ENCODE measurements around the gene SRRM1. TPM values are rescaled to one million over a fixed set of nuclear protein-coding genes. Genes with fewer than 3 reads are reported as not detected.

SRRM1 gene
- total RNA-seq, 4 donors from 2014 or later = 103 to 121 (median 113) TPM

DNA sequence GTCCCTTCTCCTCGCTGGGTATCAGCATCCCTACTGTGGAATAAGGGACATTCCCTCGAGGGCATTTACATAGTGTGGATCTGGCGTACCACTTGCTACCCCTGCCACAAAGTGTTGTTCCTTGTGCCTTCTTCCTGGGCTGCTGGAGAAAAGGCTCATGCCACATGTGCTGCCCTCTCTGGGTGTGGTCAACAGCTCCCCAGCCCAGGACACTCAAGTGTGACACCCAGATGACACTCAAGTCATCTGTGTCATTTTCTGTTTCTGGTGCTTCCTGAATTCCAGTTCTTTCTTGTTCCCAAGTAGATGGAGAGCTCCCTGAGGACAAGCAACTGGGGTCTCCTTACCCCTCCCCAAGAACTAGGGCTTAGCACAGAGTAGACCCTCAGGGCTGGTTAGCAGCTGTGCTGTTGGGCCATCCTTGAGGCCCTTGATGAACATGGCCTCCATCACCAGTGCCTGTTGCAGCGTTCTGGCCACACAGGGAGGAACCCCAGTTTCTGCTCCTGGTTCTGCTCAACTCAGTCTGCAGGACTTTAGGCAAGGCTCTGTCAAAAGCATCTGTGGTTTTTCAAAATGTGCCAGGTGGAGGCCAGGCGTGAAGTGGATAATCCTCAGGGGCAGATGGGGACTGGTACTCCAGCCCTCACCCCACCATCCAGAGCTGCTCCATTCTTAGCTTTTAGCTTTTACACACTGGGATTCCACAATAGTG lies 53.1 kb downstream of the SRRM1 start:
- TF ChIP-seq, protein P1, sequence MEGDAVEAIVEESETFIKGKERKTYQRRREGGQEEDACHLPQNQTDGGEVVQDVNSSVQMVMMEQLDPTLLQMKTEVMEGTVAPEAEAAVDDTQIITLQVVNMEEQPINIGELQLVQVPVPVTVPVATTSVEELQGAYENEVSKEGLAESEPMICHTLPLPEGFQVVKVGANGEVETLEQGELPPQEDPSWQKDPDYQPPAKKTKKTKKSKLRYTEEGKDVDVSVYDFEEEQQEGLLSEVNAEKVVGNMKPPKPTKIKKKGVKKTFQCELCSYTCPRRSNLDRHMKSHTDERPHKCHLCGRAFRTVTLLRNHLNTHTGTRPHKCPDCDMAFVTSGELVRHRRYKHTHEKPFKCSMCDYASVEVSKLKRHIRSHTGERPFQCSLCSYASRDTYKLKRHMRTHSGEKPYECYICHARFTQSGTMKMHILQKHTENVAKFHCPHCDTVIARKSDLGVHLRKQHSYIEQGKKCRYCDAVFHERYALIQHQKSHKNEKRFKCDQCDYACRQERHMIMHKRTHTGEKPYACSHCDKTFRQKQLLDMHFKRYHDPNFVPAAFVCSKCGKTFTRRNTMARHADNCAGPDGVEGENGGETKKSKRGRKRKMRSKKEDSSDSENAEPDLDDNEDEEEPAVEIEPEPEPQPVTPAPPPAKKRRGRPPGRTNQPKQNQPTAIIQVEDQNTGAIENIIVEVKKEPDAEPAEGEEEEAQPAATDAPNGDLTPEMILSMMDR (IDR thresholded peaks at IDR 0.05; ENCODE audit: low read depth) = no peak

DNA sequence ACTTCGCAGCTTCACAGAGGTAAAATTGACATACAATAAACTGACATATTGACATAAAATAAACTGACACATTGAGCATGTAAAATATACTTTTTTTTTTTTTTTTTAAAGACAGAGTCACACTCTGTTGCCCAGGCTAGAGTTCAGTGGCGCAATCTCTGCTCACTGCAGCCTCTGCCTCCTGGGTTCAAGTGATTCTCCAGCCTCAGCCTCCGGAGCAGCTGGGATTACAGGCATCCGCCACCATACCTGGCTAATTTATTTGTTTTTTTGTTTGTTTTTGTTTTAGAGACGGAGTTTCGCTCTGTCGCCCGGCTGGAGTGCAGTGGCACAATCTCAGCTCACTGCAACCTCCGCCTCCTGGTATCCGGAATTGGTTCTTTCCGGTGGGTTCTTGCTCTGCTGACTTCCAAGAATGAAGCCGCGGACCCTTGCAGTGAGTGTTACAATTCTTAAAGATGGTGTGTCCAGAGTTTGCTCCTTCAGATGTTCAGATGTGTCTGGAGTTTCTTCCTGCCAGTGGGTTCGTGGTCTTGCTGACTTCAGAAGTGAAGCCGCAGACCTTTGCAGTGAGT lies 53.7 kb downstream of the SRRM1 start:
- TF ChIP-seq, protein P1 (IDR thresholded peaks at IDR 0.05; ENCODE audit: low read depth) = no peak

DNA sequence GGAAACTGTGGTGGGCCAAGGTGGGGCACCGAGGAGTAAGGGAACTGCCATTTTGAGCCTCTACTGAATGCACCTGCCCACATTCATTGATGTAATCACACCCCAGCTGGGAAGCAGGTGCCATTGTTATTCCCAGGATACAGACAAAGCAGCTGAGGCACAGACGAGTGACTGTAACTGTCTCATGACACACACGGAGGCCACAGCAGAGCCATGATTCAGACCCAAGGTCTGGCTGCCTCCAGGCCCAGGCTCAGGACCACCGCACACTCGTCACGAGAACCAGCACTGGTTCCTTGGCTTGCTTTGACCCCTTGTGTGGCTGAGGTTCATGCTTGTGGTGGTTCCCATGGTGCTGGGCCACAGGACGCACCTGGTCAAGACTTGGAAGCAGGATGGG lies 56.5 kb downstream of the SRRM1 start:
- TF ChIP-seq, protein P1 (IDR thresholded peaks at IDR 0.05; ENCODE audit: low read depth) = no peak

DNA sequence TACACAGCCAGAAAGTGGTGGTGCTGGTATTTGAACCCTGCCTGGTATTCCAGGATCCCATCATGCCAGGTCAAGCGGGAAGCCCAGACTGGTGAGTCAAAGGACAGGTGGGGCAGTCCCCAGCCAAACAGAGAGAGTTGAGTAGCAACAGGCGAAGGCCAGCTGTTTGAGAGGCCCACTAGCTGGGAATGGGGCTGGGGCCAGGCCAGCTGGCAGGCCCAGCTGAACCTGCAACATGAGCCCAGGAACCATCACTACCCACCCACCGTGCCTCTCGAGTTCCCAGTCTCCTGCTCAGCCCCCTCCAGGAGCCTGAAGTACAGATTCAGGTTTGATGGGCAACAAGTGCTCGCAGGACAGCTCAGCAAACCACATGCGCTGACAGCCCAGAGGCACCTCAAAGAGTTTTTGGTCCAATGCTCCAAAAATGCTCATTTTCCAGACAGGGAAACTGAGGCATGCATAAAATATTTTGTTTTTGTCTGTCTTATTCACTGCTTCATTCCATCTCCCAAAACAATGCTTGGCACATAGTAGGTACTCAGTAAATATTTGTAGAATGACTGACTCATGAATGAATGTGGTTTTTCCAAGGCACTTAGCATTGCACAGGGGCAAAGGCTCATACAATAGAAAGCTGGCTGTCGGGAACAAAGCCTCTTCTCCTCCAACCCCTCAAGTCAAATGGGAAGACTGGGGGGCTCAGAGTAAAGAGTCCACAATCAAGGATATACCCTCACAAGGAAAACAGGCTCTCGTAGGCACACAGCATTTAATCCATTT lies 59.6 kb downstream of the SRRM1 start:
- TF ChIP-seq, protein P1 (IDR thresholded peaks at IDR 0.05; ENCODE audit: low read depth) = no peak

DNA sequence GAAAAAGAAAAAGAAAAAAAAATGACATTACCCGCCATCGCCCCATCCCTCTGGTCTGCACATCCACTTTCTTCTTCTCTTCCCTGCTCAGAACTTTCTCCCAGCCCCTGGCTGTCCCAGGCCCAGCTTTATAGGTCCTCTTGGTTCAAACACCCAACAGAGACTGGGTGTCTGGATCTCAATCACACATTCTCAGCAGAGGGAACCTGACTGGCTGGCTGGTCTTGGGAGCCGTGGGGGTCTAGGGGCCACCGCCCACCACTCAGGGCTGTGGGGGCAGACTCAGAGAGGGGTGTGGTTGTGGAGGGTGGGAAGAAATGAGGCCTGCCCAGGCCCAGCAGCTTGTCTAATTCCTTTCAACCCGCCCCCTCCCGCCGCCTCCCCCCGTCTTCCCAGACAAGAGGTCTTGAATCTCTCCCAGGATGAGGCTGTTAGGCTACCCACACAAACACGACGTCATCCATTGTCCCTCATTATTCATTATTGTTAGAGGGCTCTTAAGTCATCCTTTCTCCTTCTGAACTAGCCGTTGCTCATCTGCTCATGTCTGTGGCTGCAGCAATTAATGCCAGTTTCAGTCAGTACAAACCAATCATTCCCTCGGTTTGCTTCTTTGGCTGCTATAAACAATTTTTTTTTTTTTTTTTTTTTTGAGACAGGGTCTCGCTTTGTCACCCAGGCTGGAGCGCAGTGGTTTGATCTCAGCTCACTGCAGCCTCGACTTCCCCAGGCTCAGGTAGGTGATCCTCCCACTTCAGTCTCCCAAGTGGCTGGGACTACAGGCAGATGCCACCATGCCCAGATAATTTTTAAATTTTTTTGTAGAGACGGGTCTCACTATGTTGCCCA lies 61.5 kb downstream of the SRRM1 start:
- TF ChIP-seq, protein P1 (IDR thresholded peaks at IDR 0.05; ENCODE audit: low read depth) = no peak

DNA sequence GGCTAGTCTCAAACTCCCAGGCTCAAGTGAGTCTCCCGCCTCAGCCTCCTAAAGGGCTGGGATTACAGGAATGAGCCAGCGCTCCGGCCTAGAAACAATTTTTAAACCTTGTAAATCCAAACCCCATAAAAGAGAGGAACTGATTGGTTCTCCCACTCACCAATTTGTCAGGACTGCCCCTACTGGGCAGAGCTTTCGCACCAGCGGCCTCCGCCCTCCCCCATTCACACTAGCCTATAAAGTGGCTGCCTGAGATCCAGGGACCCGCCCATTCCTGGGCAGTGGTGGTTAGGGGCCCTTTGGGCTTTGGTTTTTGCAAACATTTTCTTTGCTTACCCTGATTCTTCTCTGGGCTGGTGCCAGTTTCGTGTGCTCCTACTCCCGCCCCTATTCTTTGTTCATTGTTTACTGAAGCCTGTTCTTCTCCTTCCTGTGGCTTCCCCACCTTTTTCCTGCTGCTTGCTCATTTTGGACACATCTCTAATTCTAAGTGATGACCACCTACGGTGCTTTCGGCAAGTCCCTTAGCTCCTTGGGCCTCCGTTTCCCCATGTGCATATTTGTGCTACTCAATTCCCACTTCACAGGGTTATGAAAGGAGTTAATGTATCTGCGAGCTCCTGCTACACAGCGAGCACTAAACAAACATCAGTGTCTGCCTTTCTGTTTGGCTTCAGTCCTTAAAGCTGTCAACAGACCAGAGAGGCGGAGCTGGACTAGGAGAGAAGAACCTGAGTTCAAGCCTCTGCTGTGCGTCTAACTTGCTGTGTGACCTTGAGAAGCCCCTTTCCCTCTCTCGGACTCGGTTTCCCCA lies 62.4 kb downstream of the SRRM1 start:
- TF ChIP-seq, protein P1 (IDR thresholded peaks at IDR 0.05; ENCODE audit: low read depth) = no peak
